PC-9 (cell line): Measurements from ENCODE around the gene NANOS3.

Experiments used
- CTCF ChIP-seq: fragments of 200-600 bp; sonication (generic); conservative IDR thresholded peaks from 2 replicates; pipeline ENCODE4 v1.6.1; 2017; ENCODE audit warnings: mixed run types, antibody characterized with exemption, mild to moderate bottlenecking, moderate library complexity
- EZH2 ChIP-seq: fragments of 200-600 bp; sonication (generic); IDR thresholded peaks from 2 replicates; pipeline ENCODE4 v1.8.0; 2017; ENCODE audit warnings: antibody characterized with exemption, low read depth

GRCh38 chr19:13842291-13843103 lies 34.4 kb upstream of the NANOS3 start:
- TF ChIP-seq CTCF (no peak; the same call in 1 of the 2 replicates), EZH2 (no peak)
